H1 (cell line): ENCODE measurements around the gene TBC1D19. TPM values are rescaled to one million over a fixed set of nuclear protein-coding genes. Genes with fewer than 3 reads are reported as not detected.

Experiments
- CTCF ChIA-PET: fragments of 300-600 bp; sonication (Branson Sonifier 250); formaldehyde crosslinking; loops from one replicate; lab custom pipeline; 2021; ENCODE audit not compliant: partially characterized antibody; lab: Charles Lee
- POLR2A ChIA-PET: fragments of 300-600 bp; sonication (Branson Sonifier 250); formaldehyde crosslinking; loops from one replicate; lab custom pipeline; 2021; ENCODE audit warnings: inconsistent platforms; ENCODE audit not compliant: partially characterized antibody; lab: Charles Lee
- DNase-seq, 2 experiments: peaks; one replicate each; pipeline versions ENCODE4 v3.0.0 to v3.0.0-alpha.2; 2010 to 2022; ENCODE audit warnings: low spot score in 2 of 2, low read depth in 1 of 2, mixed read lengths in 1 of 2
- FAIRE-seq: peaks from 2 replicates; lab custom pipeline; 2011; peaks lifted over from hg19 to GRCh38; lab: Jason Lieb, UNC
- H2AFZ ChIP-seq: 2 replicates; pipeline ENCODE4 v1.8.1; 2012; ENCODE audit warnings: low read length, inconsistent platforms
- H2AK5ac ChIP-seq: 2 replicates; pipeline ENCODE4 v1.6.1; 2013; ENCODE audit warnings: low read depth, low read length
- H2BK120ac ChIP-seq: replicated peaks from 2 replicates; pipeline ENCODE3; 2013; ENCODE audit warnings: low read depth, low read length, inconsistent platforms
- H2BK12ac ChIP-seq: 2 replicates; pipeline ENCODE4 v1.6.1; 2013; ENCODE audit warnings: low read depth, low read length
- H2BK15ac ChIP-seq: 2 replicates; pipeline ENCODE4 v1.6.1; 2013; ENCODE audit warnings: low read length
- H2BK20ac ChIP-seq: 2 replicates; pipeline ENCODE4 v1.6.1; 2013; ENCODE audit warnings: low read length
- H2BK5ac ChIP-seq: 2 replicates; pipeline ENCODE4 v1.6.1; 2013; ENCODE audit warnings: low read depth, low read length
- H3K14ac ChIP-seq: 2 replicates; pipeline ENCODE4 v1.6.1; 2013; ENCODE audit warnings: inconsistent platforms; ENCODE audit not compliant: insufficient read length
- H3K18ac ChIP-seq: 2 replicates; pipeline ENCODE4 v1.6.1; 2013; ENCODE audit warnings: low read length; ENCODE audit errors: extremely low read depth
- H3K23ac ChIP-seq: 2 replicates; pipeline ENCODE4 v1.6.1; 2013; ENCODE audit warnings: inconsistent platforms; ENCODE audit not compliant: insufficient read length
- H3K23me2 ChIP-seq: 2 replicates; pipeline ENCODE4 v1.6.1; 2013; ENCODE audit warnings: low read depth, low read length
- H3K27ac ChIP-seq: 2 replicates; pipeline ENCODE4 v1.6.1; 2011; ENCODE audit warnings: low read depth, low read length, inconsistent platforms
- H3K27me3 ChIP-seq, 4 experiments: replicated peaks in 1 of 4; 1 replicate in 1 of 4; 2 replicates in 3 of 4; pipeline versions ENCODE4 v1.6.1 to v1.8.1; 2011 to 2013; ENCODE audit warnings: low read length in 3 of 4, mild to moderate bottlenecking in 3 of 4, inconsistent platforms in 2 of 4, mixed read lengths in 2 of 4, moderate library complexity in 1 of 4; ENCODE audit not compliant: control insufficient read depth in 3 of 4, insufficient read depth in 3 of 4; ENCODE audit errors: extremely low read depth in 1 of 4
- H3K36me3 ChIP-seq, 4 experiments: 2 replicates each; pipeline versions ENCODE4 v1.6.1 to v1.8.1; 2011 to 2013; ENCODE audit warnings: mild to moderate bottlenecking in 4 of 4, low read length in 3 of 4, moderate library complexity in 2 of 4, control low read depth in 1 of 4, inconsistent platforms in 1 of 4; ENCODE audit not compliant: insufficient read depth in 4 of 4, control insufficient read depth in 2 of 4
- H3K4ac ChIP-seq: replicated peaks from 2 replicates; pipeline ENCODE3; 2013; ENCODE audit warnings: low read length, low read depth, mixed read lengths, inconsistent platforms; ENCODE audit not compliant: insufficient read length
- H3K4me1 ChIP-seq, 4 experiments: replicated peaks in 1 of 4; 1 replicate in 1 of 4; 2 replicates in 3 of 4; pipeline versions ENCODE4 v1.6.1 to v1.8.1; 2011 to 2013; ENCODE audit warnings: low read length in 3 of 4, inconsistent platforms in 2 of 4, mixed read lengths in 1 of 4; ENCODE audit not compliant: insufficient read depth in 4 of 4, control insufficient read depth in 3 of 4
- H3K4me2 ChIP-seq, 2 experiments: 2 replicates each; pipeline versions ENCODE4 v1.6.1 to v1.8.1; 2011 to 2013; ENCODE audit warnings: low read depth in 2 of 2, low read length in 2 of 2, control low read depth in 1 of 2, inconsistent platforms in 1 of 2, mild to moderate bottlenecking in 1 of 2; ENCODE audit not compliant: insufficient read depth in 1 of 2
- H3K4me3 ChIP-seq, 4 experiments: fragments of 200-600, 300-600 bp in 1 of 4; sonication (generic), shearing (Covaris generic), sonication (Bioruptor Twin) in 1 of 4; 2 replicates each; pipeline versions ENCODE4 v1.5.1 to v1.8.1; 2011 to 2016; ENCODE audit warnings: low read length in 4 of 4, low read depth in 3 of 4, control low read depth in 2 of 4, inconsistent platforms in 2 of 4, mild to moderate bottlenecking in 2 of 4, mixed read lengths in 1 of 4, moderate library complexity in 1 of 4; ENCODE audit not compliant: insufficient read depth in 2 of 4; ENCODE audit errors: extremely low read depth in 1 of 4
- H3K56ac ChIP-seq: replicated peaks from 2 replicates; pipeline ENCODE3; 2013; ENCODE audit warnings: low read depth, mild to moderate bottlenecking, mixed read lengths, low read length, inconsistent platforms; ENCODE audit not compliant: insufficient read length
- H3K79me1 ChIP-seq: 2 replicates; pipeline ENCODE4 v1.6.1; 2013; ENCODE audit warnings: low read depth, low read length, control low read depth
- H3K79me2 ChIP-seq, 2 experiments: 2 replicates each; pipeline versions ENCODE4 v1.6.1 to v1.8.1; 2012 to 2013; ENCODE audit warnings: low read length in 2 of 2, mild to moderate bottlenecking in 2 of 2, inconsistent platforms in 1 of 2; ENCODE audit not compliant: insufficient read depth in 2 of 2, control insufficient read depth in 1 of 2
- H3K9ac ChIP-seq, 4 experiments: replicated peaks in 1 of 4; 1 replicate in 1 of 4; 2 replicates in 3 of 4; pipeline versions ENCODE4 v1.6.1 to v1.8.1; 2011 to 2013; ENCODE audit warnings: low read depth in 3 of 4, low read length in 3 of 4, control low read depth in 2 of 4, mild to moderate bottlenecking in 2 of 4, moderate library complexity in 2 of 4, inconsistent platforms in 1 of 4; ENCODE audit errors: extremely low read depth in 1 of 4
- H3K9me3 ChIP-seq, 2 experiments: 2 replicates each; pipeline versions ENCODE4 v1.6.1 to v1.8.1; 2012 to 2013; ENCODE audit warnings: mild to moderate bottlenecking in 2 of 2, moderate library complexity in 2 of 2, control low read depth in 1 of 2, inconsistent platforms in 1 of 2, low read depth in 1 of 2, low read length in 1 of 2, mixed read lengths in 1 of 2; ENCODE audit not compliant: insufficient read depth in 2 of 2
- H4K20me1 ChIP-seq, 2 experiments: replicated peaks in 1 of 2; 2 replicates each; pipeline versions ENCODE3 to v1.8.1; 2011 to 2013; ENCODE audit warnings: inconsistent platforms in 2 of 2, low read length in 2 of 2, mild to moderate bottlenecking in 1 of 2; ENCODE audit not compliant: insufficient read depth in 2 of 2, control insufficient read depth in 1 of 2
- H4K5ac ChIP-seq: 2 replicates; pipeline ENCODE4 v1.6.1; 2013; ENCODE audit warnings: low read length, low read depth, mixed read lengths, inconsistent platforms; ENCODE audit not compliant: insufficient read length
- H4K8ac ChIP-seq: 2 replicates; pipeline ENCODE4 v1.8.0; 2013; ENCODE audit warnings: mild to moderate bottlenecking, moderate library complexity, low read length, inconsistent platforms; ENCODE audit not compliant: insufficient read depth; ENCODE audit errors: extremely low read depth
- H4K91ac ChIP-seq: replicated peaks from 2 replicates; pipeline ENCODE3; 2013; ENCODE audit warnings: low read length, mixed read lengths, inconsistent platforms; ENCODE audit not compliant: insufficient read length
- HDAC2 ChIP-seq, 2 experiments: fragments of 300-600 bp in 1 of 2; sonication (generic) in 1 of 2; IDR thresholded peaks; 2 replicates each; pipeline ENCODE4 v1.6.1; 2011 to 2012; ENCODE audit warnings: low read depth in 2 of 2, low read length in 2 of 2, mild to moderate bottlenecking in 2 of 2, moderate library complexity in 2 of 2, borderline replicate concordance in 1 of 2, inconsistent platforms in 1 of 2
- JUND ChIP-seq: IDR thresholded peaks from 2 replicates; pipeline ENCODE4 v1.6.1; 2011; ENCODE audit warnings: mild to moderate bottlenecking, improper control_type of control experiment, low read length
- MAFK ChIP-seq: IDR thresholded peaks from 2 replicates; pipeline ENCODE4 v1.6.1; 2012; ENCODE audit warnings: low read depth, mild to moderate bottlenecking, improper control_type of control experiment, low read length
- POLR2A ChIP-seq, 2 experiments: IDR thresholded peaks; 1 replicate in 1 of 2; 2 replicates in 1 of 2; pipeline ENCODE4 v1.6.1; 2011; ENCODE audit warnings: low read depth in 2 of 2, low read length in 2 of 2, mild to moderate bottlenecking in 2 of 2; ENCODE audit errors: control extremely low read depth in 1 of 2
- RAD21 ChIP-seq, 2 experiments: IDR thresholded peaks in 1 of 2; conservative IDR thresholded peaks in 1 of 2; 2 replicates each; pipeline ENCODE4 v1.6.1; 2011; ENCODE audit warnings: low read depth in 2 of 2, low read length in 2 of 2, improper control_type of control experiment in 1 of 2, inconsistent platforms in 1 of 2, mild to moderate bottlenecking in 1 of 2, moderate library complexity in 1 of 2
- RXRA ChIP-seq: IDR thresholded peaks from 2 replicates; pipeline ENCODE4 v1.6.1; 2011; ENCODE audit warnings: low read depth, mild to moderate bottlenecking, low read length, moderate library complexity; ENCODE audit not compliant: insufficient read depth
- SRF ChIP-seq: IDR thresholded peaks from 2 replicates; pipeline ENCODE4 v1.6.1; 2011; ENCODE audit warnings: mild to moderate bottlenecking, low read depth, low read length, moderate library complexity
- WGBS, 2 experiments: shearing (Covaris generic) in 1 of 2; methylation state at CpG; one replicate each; pipeline versions ENCODE4 v1.1.6 to v1.1.7; 2013 to 2015; ENCODE audit warnings: low lambda C conversion rate in 2 of 2, mixed read lengths in 2 of 2, inconsistent platforms in 1 of 2, low coverage in 1 of 2, missing lambda C conversion rate in 1 of 2; ENCODE audit not compliant: insufficient replicate concordance in 2 of 2, insufficient coverage in 1 of 2, insufficient read length in 1 of 2; ENCODE audit errors: extremely low coverage in 1 of 2, missing lambda C conversion rate in 1 of 2; 5-methylcytosine and 5-hydroxymethylcytosine counted together
- polyA plus RNA-seq, 7 experiments: library from polyadenylated mRNA; depleted of rRNA in 3 of 7; stranded (reverse) in 5 of 7; unstranded in 2 of 7; fragments of >200 nt in 5 of 7; fragments of 200-250 nt in 2 of 7; gene quantifications; 1 replicate in 5 of 7; 2 replicates in 1 of 7; 4 replicates in 1 of 7; pipeline versions ENCODE4 v1.2.1 to v1.2.3, GENCODE V29; 2011 to 2013; ENCODE audit warnings: missing spikeins in 2 of 7, mixed read lengths in 2 of 7
- total RNA-seq: library from RNA; stranded (reverse); fragmentation: NEBNext Ultra II Directional; extraction: Animal tissue kit (Norgen Biotek cat#: 25700); gene quantifications from 2 replicates; pipeline ENCODE4 v1.2.1, GENCODE V29; 2021

TBC1D19 gene
- total and polyA plus RNA-seq, 2 of the 8 experiments (the other 6 are each of a cell fraction or from before 2014, with no cell fraction given), result 1.9 to 3.5 TPM

DNA sequence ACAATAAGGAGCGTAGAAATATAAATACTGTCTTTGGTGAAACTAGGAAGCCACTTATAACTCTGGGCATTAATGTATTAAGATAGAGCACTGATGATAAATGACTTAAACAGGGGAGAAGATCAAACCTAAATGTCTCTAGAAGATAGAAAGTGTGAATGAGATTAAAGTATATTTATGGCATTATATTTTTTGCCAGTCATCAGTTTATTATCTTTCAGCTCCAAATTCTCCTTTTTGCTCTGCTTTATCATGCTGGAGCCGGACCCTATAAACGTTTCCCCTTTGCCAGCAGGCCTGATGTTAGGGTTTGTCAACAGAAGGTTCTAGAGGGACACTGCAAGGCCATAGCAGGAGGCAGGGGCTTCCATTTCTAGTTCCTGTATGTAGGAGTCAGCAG, 76.4 kb downstream of the TBC1D19 start:
- H3K4me2 ChIP-seq, result no peak overlapping the region
- H2BK120ac ChIP-seq, result no peak overlapping the region
- TF ChIP-seq SRF, result no peak
- TF ChIP-seq JUND, result no peak
- no peak for TF ChIP-seq RAD21 (IDR thresholded peaks at IDR 0.05 in 1 of 2, conservative IDR thresholded peaks at IDR 0.05 in 1 of 2; ENCODE audit: low read depth in 2 of 2, low read length in 2 of 2)
- TF ChIP-seq POLR2A (IDR thresholded peaks at IDR 0.05; ENCODE audit: control extremely low read depth in 1 of 2, low read depth in 2 of 2, low read length in 2 of 2), result no peak
- no peak for TF ChIP-seq RXRA
- no peak for TF ChIP-seq MAFK
- TF ChIP-seq HDAC2 (IDR thresholded peaks at IDR 0.05; ENCODE audit: borderline replicate concordance in 1 of 2, low read depth in 2 of 2, low read length in 2 of 2), result no peak
- no peak for FAIRE-seq
- peaks cover 0 to 6% of the 10 kb centered on the region in 2 experiments; a peak in 2 of 4 replicates for H3K9me3 ChIP-seq
- H3K18ac ChIP-seq, result no peak overlapping the region
- no peaks in the 10 kb centered on the region for H3K23me2 ChIP-seq
- no peaks in the 10 kb centered on the region for H3K79me1 ChIP-seq
- peaks cover 0 to 1% (median 0%) of the 10 kb centered on the region in 4 experiments; a peak in 1 of 8 replicates for H3K36me3 ChIP-seq
- POLR2A ChIA-PET, result no interaction called here
- no peaks in the 10 kb centered on the region for H3K27me3 ChIP-seq
- no peak overlapping the region for H4K5ac ChIP-seq
- CTCF ChIA-PET, result interaction anchor here (1.3 to 1.6 kb wide), 2 partner anchors 11 to 13 kb away, joined by 3 read pairs; no protein-coding TSS in a partner anchor
- H3K9ac ChIP-seq, result no peak overlapping the region
- no peak for DNase-seq
- no peak overlapping the region for H2AFZ ChIP-seq
- H3K79me2 ChIP-seq, result no peaks in the 10 kb centered on the region
- H3K4me1 ChIP-seq, result no peaks in the 10 kb centered on the region
- no peak overlapping the region for H2BK20ac ChIP-seq
- no peak overlapping the region for H2BK12ac ChIP-seq
- H2AK5ac ChIP-seq, result no peak overlapping the region
- no peak overlapping the region for H3K14ac ChIP-seq
- H3K23ac ChIP-seq, result no peak overlapping the region
- no peak overlapping the region for H2BK15ac ChIP-seq
- H2BK5ac ChIP-seq, result no peak overlapping the region
- no peak overlapping the region for H4K91ac ChIP-seq
- WGBS, 2 experiments, result 90% methylated on average over 3 of the region's 3 CpGs; no CpG with 5 or more reads in 1 of the 2 experiments
- no peak overlapping the region for H3K4me3 ChIP-seq
- no peaks in the 10 kb centered on the region for H4K20me1 ChIP-seq
- H3K27ac ChIP-seq, result no peak overlapping the region
- no peak overlapping the region for H3K4ac ChIP-seq
- H4K8ac ChIP-seq, result no peak overlapping the region
- H3K56ac ChIP-seq, result no peak overlapping the region
